Endothelial cell of umbilical vein (primary cell): Measurements from ENCODE around the gene C1QTNF9B. TPM values are rescaled to one million over a fixed set of nuclear protein-coding genes. Genes with fewer than 3 reads are reported as not detected.

Source experiments
- BruUV-seq: library from RNA; stranded (reverse); fragments of 400-500 nt; replicated peaks from 2 replicates; lab custom pipeline; 2021; lab: Mats Ljungman, UMichigan
- CTCF ChIA-PET: fragments of 300-600, 350-600 bp; sonication (Branson Sonifier 250); formaldehyde crosslinking; loops from one replicate; lab custom pipeline; 2021; ENCODE audit warnings: antibody characterized with exemption, inconsistent platforms; lab: Charles Lee
- POLR2A ChIA-PET: fragments of 300-600, 350-600 bp; sonication (Branson Sonifier 250); formaldehyde crosslinking; loops from one replicate; lab custom pipeline; 2021; ENCODE audit warnings: antibody characterized with exemption, inconsistent platforms; lab: Charles Lee
- DNase-seq: peaks from one replicate; pipeline ENCODE4 v3.0.0-alpha.2; 2011; ENCODE audit warnings: low read depth, low spot score
- FAIRE-seq: peaks from 2 replicates; lab custom pipeline; 2011; peaks lifted over from hg19 to GRCh38; lab: Jason Lieb, UNC
- H2AFZ ChIP-seq: 2 replicates; pipeline ENCODE4 v1.6.0; 2012; ENCODE audit warnings: low read depth, low read length, control low read depth, inconsistent platforms
- H3K27ac ChIP-seq: 2 replicates; pipeline ENCODE4 v1.5.1; 2011; ENCODE audit warnings: low read depth, mild to moderate bottlenecking, control low read depth, low read length, moderate library complexity; ENCODE audit not compliant: insufficient read depth
- H3K27me3 ChIP-seq, 2 experiments: 2 replicates each; pipeline versions ENCODE4 v1.6.0 to v1.6.1; 2011; ENCODE audit warnings: low read length in 2 of 2, mixed read lengths in 1 of 2; ENCODE audit not compliant: control insufficient read depth in 2 of 2, insufficient read depth in 2 of 2
- H3K36me3 ChIP-seq, 2 experiments: 2 replicates in 1 of 2; 3 replicates in 1 of 2; pipeline ENCODE4 v1.5.1; 2011; ENCODE audit warnings: low read length in 2 of 2, mild to moderate bottlenecking in 1 of 2, moderate library complexity in 1 of 2; ENCODE audit not compliant: control insufficient read depth in 2 of 2, insufficient read depth in 2 of 2; ENCODE audit errors: extremely low read depth in 1 of 2
- H3K4me1 ChIP-seq: 3 replicates; pipeline ENCODE4 v1.5.1; 2011; ENCODE audit warnings: mild to moderate bottlenecking, low read length; ENCODE audit not compliant: control insufficient read depth, insufficient read depth; ENCODE audit errors: extremely low read depth
- H3K4me2 ChIP-seq: 2 replicates; pipeline ENCODE4 v1.6.1; 2011; ENCODE audit warnings: low read length, control low read depth, mixed read lengths; ENCODE audit not compliant: insufficient read depth
- H3K4me3 ChIP-seq, 3 experiments: fragments of 200-600 bp in 1 of 3; sonication (generic), shearing (Covaris generic) in 1 of 3; replicated peaks in 1 of 3; 2 replicates each; pipeline ENCODE4 v1.5.1; 2011 to 2016; ENCODE audit warnings: control low read depth in 3 of 3, low read length in 3 of 3, mild to moderate bottlenecking in 2 of 3, inconsistent platforms in 1 of 3, low read depth in 1 of 3, moderate library complexity in 1 of 3; ENCODE audit not compliant: insufficient read depth in 1 of 3
- H3K79me2 ChIP-seq: 2 replicates; pipeline ENCODE4 v1.6.0; 2012; ENCODE audit warnings: low read length, inconsistent platforms; ENCODE audit not compliant: control insufficient read depth, insufficient read depth
- H3K9ac ChIP-seq: replicated peaks from 2 replicates; pipeline ENCODE3; 2011; ENCODE audit warnings: low read length, control low read depth; ENCODE audit not compliant: insufficient read depth; ENCODE audit errors: extremely low read depth
- H3K9me1 ChIP-seq: replicated peaks from 3 replicates; pipeline ENCODE4 v1.6.0; 2011; ENCODE audit warnings: mild to moderate bottlenecking, low read length; ENCODE audit not compliant: control insufficient read depth, insufficient read depth; ENCODE audit errors: extremely low read depth
- H3K9me3 ChIP-seq: replicated peaks from 2 replicates; pipeline ENCODE4 v1.5.1; 2012; ENCODE audit warnings: low read length, inconsistent platforms; ENCODE audit not compliant: control insufficient read depth, insufficient read depth
- H4K20me1 ChIP-seq: replicated peaks from 2 replicates; pipeline ENCODE3; 2011; ENCODE audit warnings: mild to moderate bottlenecking, low read length; ENCODE audit not compliant: control insufficient read depth, insufficient read depth; ENCODE audit errors: extremely low read depth
- CTCF ChIP-seq, 2 donors: IDR thresholded peaks; 1 replicate in 1 of 2; 2 replicates in 1 of 2; pipeline ENCODE4 v1.5.1; 2011; ENCODE audit warnings: low read length in 2 of 2, mild to moderate bottlenecking in 2 of 2, moderate library complexity in 2 of 2, control low read depth in 1 of 2, inconsistent platforms in 1 of 2, low read depth in 1 of 2; ENCODE audit not compliant: insufficient read depth in 1 of 2; ENCODE audit errors: extremely low read depth in 1 of 2
- EZH2 ChIP-seq: IDR thresholded peaks from 2 replicates; pipeline ENCODE4 v1.6.1; 2012; ENCODE audit warnings: borderline replicate concordance, low read depth, mild to moderate bottlenecking, moderate library complexity, low read length, inconsistent platforms; ENCODE audit not compliant: severe bottlenecking
- FOS ChIP-seq: IDR thresholded peaks from 2 replicates; pipeline ENCODE4 v1.6.1; 2011; ENCODE audit warnings: mild to moderate bottlenecking, low read length, moderate library complexity, borderline replicate concordance; ENCODE audit not compliant: insufficient read depth
- GATA2 ChIP-seq: IDR thresholded peaks from 2 replicates; pipeline ENCODE4 v1.7.0; 2011; ENCODE audit warnings: low read depth, mild to moderate bottlenecking, moderate library complexity, mixed read lengths, low read length; ENCODE audit not compliant: insufficient read length, insufficient read depth
- JUN ChIP-seq: IDR thresholded peaks from 2 replicates; pipeline ENCODE4 v1.6.1; 2011; ENCODE audit warnings: borderline replicate concordance, low read depth; ENCODE audit not compliant: insufficient read length, insufficient read depth
- MAX ChIP-seq: IDR thresholded peaks from 2 replicates; pipeline ENCODE4 v1.6.1; 2011; ENCODE audit not compliant: insufficient read depth, insufficient read length
- MYC ChIP-seq: IDR thresholded peaks from one replicate; pipeline ENCODE4 v1.6.1; 2011; ENCODE audit warnings: mild to moderate bottlenecking, low read depth, low read length
- POLR2A ChIP-seq: IDR thresholded peaks from 2 replicates; pipeline ENCODE4 v1.6.1; 2012; ENCODE audit warnings: low read depth, mild to moderate bottlenecking, control low read depth, low read length
- POLR2AphosphoS5 ChIP-seq: IDR thresholded peaks from 2 replicates; pipeline ENCODE4 v1.6.1; 2012; ENCODE audit warnings: low read depth, mild to moderate bottlenecking, control low read depth, low read length, moderate library complexity; ENCODE audit not compliant: insufficient read depth
- dilution Hi-C: fragments of 300-500 bp; cut with MboI; formaldehyde crosslinking; loops from one replicate; pipeline ENCODE4 v1.15.0; 2019; ENCODE audit warnings: low sequenced_read_pairs; ENCODE audit not compliant: extremely low pct_ligation_motif_present
- intact Hi-C: fragments of 100-400 bp; cut with micrococcal nuclease; formaldehyde crosslinking; loops from one replicate; pipeline ENCODE4 v1.10.0; 2022
- polyA plus RNA-seq, 4 experiments: library from polyadenylated mRNA; depleted of rRNA in 3 of 4; stranded (reverse) in 3 of 4; unstranded in 1 of 4; fragments of >200 nt; gene quantifications; 2 replicates each; pipeline versions ENCODE4 v1.2.1 to v1.2.3, GENCODE V29; 2011 to 2012; ENCODE audit warnings: missing spikeins in 1 of 4
- total RNA-seq: library from RNA; stranded (reverse); gene quantifications from 2 replicates; pipeline ENCODE4 v1.2.3, GENCODE V29; 2021

C1QTNF9B gene
- total and polyA plus RNA-seq, 2 donors (not counting 3 experiments of a cell fraction or from before 2014, with no cell fraction given) = 0.06 TPM; not detected in 1

- Histone ChIP-seq H3K9ac (no peak overlapping the region), H3K4me1 (peaks cover 10% of the 10 kb centered on the region), H3K79me2 (no peaks in the 10 kb centered on the region), H2AFZ (no peak overlapping the region), H3K4me2 (no peak overlapping the region), H4K20me1 (no peaks in the 10 kb centered on the region), H3K4me3 (no peak overlapping the region), H3K9me1 (no peaks in the 10 kb centered on the region), H3K9me3 (no peaks in the 10 kb centered on the region), H3K27me3 (no peaks in the 10 kb centered on the region), H3K27ac (no peak overlapping the region), H3K36me3 (no peaks in the 10 kb centered on the region)
- intact Hi-C loops (no loop called here), dilution Hi-C loops (no loop called here)
- TF ChIP-seq POLR2AphosphoS5 = no peak
- TF ChIP-seq GATA2 = no peak
- TF ChIP-seq JUN = no peak
- no peak for TF ChIP-seq CTCF (IDR thresholded peaks at IDR 0.05; ENCODE audit: extremely low read depth in 1 of 2, insufficient read depth in 1 of 2, low read depth in 1 of 2, low read length in 2 of 2)
- TF ChIP-seq POLR2A = no peak
- TF ChIP-seq FOS = no peak
- no peak for TF ChIP-seq MAX
- no peak for TF ChIP-seq MYC
- TF ChIP-seq EZH2 = no peak
- ChIA-PET CTCF (interaction anchor here (1.0 kb wide), 1 partner anchor 26 kb away, joined by 6 read pairs; no protein-coding TSS in a partner anchor), POLR2A (no interaction called here)
- DNase-seq = no peak
- no TSS peak for BruUV-seq
- FAIRE-seq = no peak
These were observed 37.2 kb upstream of the C1QTNF9B start for GRCh38 chr13:23934520-23934919.
